Osteoblast (primary cell): Measurements from ENCODE around the gene KCNQ4. TPM values are rescaled to one million over a fixed set of nuclear protein-coding genes. Genes with fewer than 3 reads are reported as not detected.
A peak's percentile ranks its signal among the peaks of the same experiment; 100 is the strongest.

Experiments used
- DNase-seq: peaks from one replicate; pipeline ENCODE4 v3.0.0; 2011; ENCODE audit warnings: low spot score, mixed read lengths; ENCODE audit not compliant: insufficient read length; ENCODE audit errors: missing footprints
- H2AFZ ChIP-seq: 2 replicates; pipeline ENCODE4 v1.6.0; 2011; ENCODE audit warnings: mild to moderate bottlenecking, low read length
- H3K27ac ChIP-seq: 2 replicates; pipeline ENCODE4 v1.5.1; 2011; ENCODE audit warnings: mild to moderate bottlenecking, low read depth, low read length, moderate library complexity
- H3K27me3 ChIP-seq: 2 replicates; pipeline ENCODE4 v1.6.0; 2012; ENCODE audit warnings: mild to moderate bottlenecking, control low read depth, inconsistent platforms, low read length, moderate library complexity; ENCODE audit not compliant: insufficient read depth
- H3K36me3 ChIP-seq: 2 replicates; pipeline ENCODE4 v1.5.1; 2011; ENCODE audit warnings: mild to moderate bottlenecking, low read length, control low read depth, moderate library complexity; ENCODE audit not compliant: insufficient read depth
- H3K4me1 ChIP-seq: 2 replicates; pipeline ENCODE4 v1.5.1; 2011; ENCODE audit warnings: mild to moderate bottlenecking, low read length, control low read depth, moderate library complexity; ENCODE audit not compliant: insufficient read depth
- H3K4me2 ChIP-seq: 2 replicates; pipeline ENCODE4 v1.6.0; 2011; ENCODE audit warnings: mild to moderate bottlenecking, low read length; ENCODE audit not compliant: insufficient read depth
- H3K4me3 ChIP-seq: fragments of 200-600 bp; sonication (generic); 3 replicates; pipeline ENCODE4 v1.5.1; 2012; ENCODE audit warnings: mild to moderate bottlenecking, low read length, inconsistent platforms; ENCODE audit not compliant: insufficient read depth
- H3K79me2 ChIP-seq: 2 replicates; pipeline ENCODE4 v1.6.0; 2012; ENCODE audit warnings: mild to moderate bottlenecking, low read length, control low read depth, inconsistent platforms; ENCODE audit not compliant: insufficient read depth
- H3K9me3 ChIP-seq: 2 replicates; pipeline ENCODE4 v1.5.1; 2011; ENCODE audit warnings: low read depth, low read length, control low read depth
- H4K20me1 ChIP-seq: 2 replicates; pipeline ENCODE4 v1.6.0; 2012; ENCODE audit warnings: mild to moderate bottlenecking, low read length, control low read depth; ENCODE audit not compliant: insufficient read depth
- CTCF ChIP-seq: IDR thresholded peaks from 2 replicates; pipeline ENCODE4 v1.5.1; 2011; ENCODE audit warnings: mild to moderate bottlenecking, low read depth, low read length, moderate library complexity; ENCODE audit errors: extremely low read depth
- total RNA-seq: library from RNA; depleted of rRNA; stranded (reverse); fragments of >200 nt; gene quantifications from 2 replicates; pipeline ENCODE4 v1.2.3, GENCODE V29; 2012

The KCNQ4 gene
- total RNA-seq, 1 donor, result not detected

- Histone ChIP-seq H3K9me3 (no peaks in the 10 kb centered on the region), H4K20me1 (no peaks in the 10 kb centered on the region), H2AFZ (no peak overlapping the region), H3K4me2 (no peak overlapping the region), H3K4me1 (no peaks in the 10 kb centered on the region), H3K36me3 (no peaks in the 10 kb centered on the region), H3K79me2 (no peaks in the 10 kb centered on the region), H3K27ac (no peak overlapping the region), H3K4me3 (no peak overlapping the region), H3K27me3 (peaks cover 9% of the 10 kb centered on the region)
- TF ChIP-seq CTCF, result no peak
- DNase-seq, result peak; percentile 37
Observed at GRCh38 chr1:40831001-40831732, 47.6 kb downstream of the KCNQ4 start.

GRCh38 chr1:40833979-40834378 is 50.4 kb downstream of the KCNQ4 start:
- Histone ChIP-seq H2AFZ (no peak overlapping the region), H3K4me2 (no peak overlapping the region), H3K79me2 (no peaks in the 10 kb centered on the region), H3K27me3 (peaks cover 13% of the 10 kb centered on the region), H3K36me3 (no peaks in the 10 kb centered on the region), H3K9me3 (no peaks in the 10 kb centered on the region), H3K4me3 (no peak overlapping the region), H4K20me1 (no peaks in the 10 kb centered on the region), H3K4me1 (no peaks in the 10 kb centered on the region), H3K27ac (no peak overlapping the region)
- DNase-seq, result no peak
- TF ChIP-seq CTCF, result no peak

- H4K20me1 ChIP-seq, result no peaks in the 10 kb centered on the region
- H3K79me2 ChIP-seq, result no peaks in the 10 kb centered on the region
- H3K36me3 ChIP-seq, result no peaks in the 10 kb centered on the region
- H3K4me3 ChIP-seq, result no peak overlapping the region
- no peak for TF ChIP-seq CTCF
- no peak overlapping the region for H2AFZ ChIP-seq
- DNase-seq, result no peak
- H3K4me1 ChIP-seq, result no peaks in the 10 kb centered on the region
- peaks cover 13% of the 10 kb centered on the region for H3K27me3 ChIP-seq
- H3K9me3 ChIP-seq, result no peaks in the 10 kb centered on the region
- no peak overlapping the region for H3K27ac ChIP-seq
- no peak overlapping the region for H3K4me2 ChIP-seq
Observed at GRCh38 chr1:40834968-40835545, 51.5 kb downstream of the KCNQ4 start.

- no peaks in the 10 kb centered on the region for H3K4me1 ChIP-seq
- no peak overlapping the region for H3K27ac ChIP-seq
- H3K36me3 ChIP-seq, result no peaks in the 10 kb centered on the region
- H3K79me2 ChIP-seq, result no peaks in the 10 kb centered on the region
- no peak for TF ChIP-seq CTCF
- H3K27me3 ChIP-seq, result peaks cover 13% of the 10 kb centered on the region
- no peaks in the 10 kb centered on the region for H4K20me1 ChIP-seq
- no peak for DNase-seq
- no peak overlapping the region for H3K4me3 ChIP-seq
- no peaks in the 10 kb centered on the region for H3K9me3 ChIP-seq
- H2AFZ ChIP-seq, result no peak overlapping the region
- no peak overlapping the region for H3K4me2 ChIP-seq
Observed at GRCh38 chr1:40836283-40836682, 52.7 kb downstream of the KCNQ4 start.
